ENCODE results near the gene FNTB. TPM values are rescaled to one million over a fixed set of nuclear protein-coding genes. Genes with fewer than 3 reads are reported as not detected.

Gene FNTB
- total and polyA plus RNA-seq, 2 donors (not counting 1 experiment from before 2014, with no cell fraction given), result 6.6 to 10.2 TPM

GRCh38 chr14:64965356-64966000 lies 21.2 kb upstream of the FNTB start:
- H3K27me3 Mint-ChIP-seq, result peaks cover 3% of the 10 kb centered on the region
- Histone ChIP-seq H2AFZ (ENCODE audit: insufficient read depth, low read depth, low read length, poor library complexity, severe bottlenecking) (no peak overlapping the region), H3K27ac (ENCODE audit: low read length in 2 of 2) (no peak overlapping the region), H3K9me3 (ENCODE audit: control extremely low read depth in 1 of 3, control insufficient read depth in 2 of 3, insufficient read depth in 1 of 3, low read length in 2 of 3) (no peaks in the 10 kb centered on the region), H3K27me3 (replicated peaks in 1 of 4; ENCODE audit: control extremely low read depth in 1 of 4, control insufficient read depth in 3 of 4, insufficient read depth in 4 of 4, low read length in 3 of 4) (peaks cover 0 to 3% (median 0%) of the 10 kb centered on the region in 4 experiments), H3K36me3 (replicated peaks in 1 of 2; ENCODE audit: control extremely low read depth in 1 of 2, control insufficient read depth in 1 of 2, extremely low read depth in 1 of 2, insufficient read depth in 2 of 2, low read length in 1 of 2) (no peaks in the 10 kb centered on the region), H3K4me3 (ENCODE audit: control extremely low read depth in 1 of 5, extremely low read depth in 1 of 5, insufficient read depth in 1 of 5, low read depth in 2 of 5, low read length in 4 of 5) (no peak overlapping the region), H3K9ac (ENCODE audit: low read length) (no peak overlapping the region), H3K4me1 (ENCODE audit: control insufficient read depth in 2 of 2, insufficient read depth in 2 of 2, low read length in 2 of 2) (no peaks in the 10 kb centered on the region), H4K20me1 (ENCODE audit: control insufficient read depth, insufficient read depth, low read length, poor library complexity, severe bottlenecking) (no peaks in the 10 kb centered on the region), H3K79me2 (ENCODE audit: control insufficient read depth, insufficient read depth, low read length) (no peaks in the 10 kb centered on the region), H3K4me2 (replicated peaks; ENCODE audit: low read depth, low read length, poor library complexity, severe bottlenecking) (no peak overlapping the region)
- H3K9me3 Mint-ChIP-seq (ENCODE audit: insufficient read depth), result no peaks in the 10 kb centered on the region
- H3K27ac Mint-ChIP-seq, result no peak overlapping the region
- intact Hi-C loops (cut with micrococcal nuclease), result no loop called here
- TF ChIP-seq CTCF (IDR thresholded peaks at IDR 0.05), result no peak
- no peak for TF ChIP-seq EZH2 (IDR thresholded peaks at IDR 0.05; ENCODE audit: borderline replicate concordance, insufficient read depth, low read depth, low read length, poor library complexity, severe bottlenecking)
- ChIA-PET CTCF (no interaction called here), POLR2A (no interaction called here)
- ATAC-seq (ENCODE audit: low read depth) (no peak), DNase-seq (no peak)
- WGBS (ENCODE audit: insufficient coverage), result 87% methylated on average over 8 of the region's 15 CpGs
- no peaks in the 10 kb centered on the region for H3K4me1 Mint-ChIP-seq
- H3K4me3 Mint-ChIP-seq, result no peak overlapping the region

- ATAC-seq (ENCODE audit: low read depth), result no peak
- DNase-seq, result no peak
- H3K9me3 ChIP-seq (ENCODE audit: control extremely low read depth in 1 of 3, control insufficient read depth in 2 of 3, insufficient read depth in 1 of 3, low read length in 2 of 3), result no peaks in the 10 kb centered on the region
- H3K4me2 ChIP-seq (replicated peaks; ENCODE audit: low read depth, low read length, poor library complexity, severe bottlenecking), result no peak overlapping the region
- peaks cover 7% of the 10 kb centered on the region in 2 donors for H3K4me1 ChIP-seq (ENCODE audit: control insufficient read depth in 2 of 2, insufficient read depth in 2 of 2, low read length in 2 of 2)
- no peak overlapping the region for H3K4me3 Mint-ChIP-seq
- H3K27me3 ChIP-seq (replicated peaks in 1 of 4; ENCODE audit: control extremely low read depth in 1 of 4, control insufficient read depth in 3 of 4, insufficient read depth in 4 of 4, low read length in 3 of 4), result peaks cover 0 to 16% (median 5%) of the 10 kb centered on the region in 4 experiments
- no peaks in the 10 kb centered on the region for H3K9me3 Mint-ChIP-seq (ENCODE audit: insufficient read depth)
- peaks cover 2% of the 10 kb centered on the region for H3K4me1 Mint-ChIP-seq
- no peak overlapping the region for H2AFZ ChIP-seq (ENCODE audit: insufficient read depth, low read depth, low read length, poor library complexity, severe bottlenecking)
- CTCF ChIA-PET, result no interaction called here
- no peaks in the 10 kb centered on the region for H3K79me2 ChIP-seq (ENCODE audit: control insufficient read depth, insufficient read depth, low read length)
- no peaks in the 10 kb centered on the region for H4K20me1 ChIP-seq (ENCODE audit: control insufficient read depth, insufficient read depth, low read length, poor library complexity, severe bottlenecking)
- no peak overlapping the region for H3K4me3 ChIP-seq (ENCODE audit: control extremely low read depth in 1 of 5, extremely low read depth in 1 of 5, insufficient read depth in 1 of 5, low read depth in 2 of 5, low read length in 4 of 5)
- no peak for TF ChIP-seq CTCF (IDR thresholded peaks at IDR 0.05)
- no peak overlapping the region for H3K27ac Mint-ChIP-seq
- no peak overlapping the region for H3K27ac ChIP-seq (ENCODE audit: low read length in 2 of 2)
- WGBS (ENCODE audit: insufficient coverage), result 100% methylated on average over 1 of the region's 2 CpGs
- peaks cover 9% of the 10 kb centered on the region for H3K27me3 Mint-ChIP-seq
- intact Hi-C loops (cut with micrococcal nuclease), result no loop called here
- no peaks in the 10 kb centered on the region for H3K36me3 ChIP-seq (replicated peaks in 1 of 2; ENCODE audit: control extremely low read depth in 1 of 2, control insufficient read depth in 1 of 2, extremely low read depth in 1 of 2, insufficient read depth in 2 of 2, low read length in 1 of 2)
- no peak overlapping the region for H3K9ac ChIP-seq (ENCODE audit: low read length)
- POLR2A ChIA-PET, result no interaction called here
Measured at GRCh38 chr14:64966976-64967375, 19.7 kb upstream of the FNTB start.
